SK-N-SH (cell line): Measurements from ENCODE around the gene CNTLN. TPM values are rescaled to one million over a fixed set of nuclear protein-coding genes. Genes with fewer than 3 reads are reported as not detected.

Experiments
- CTCF ChIA-PET: fragments of 300-600, 350-600 bp; formaldehyde crosslinking; extraction: SDS; loops from one replicate; lab custom pipeline; 2021; lab: Yijun Ruan, JAX
- POLR2A ChIA-PET: fragments of 350-600 bp; sonication (Branson Sonifier 250); formaldehyde crosslinking; extraction: SDS; loops from one replicate; lab custom pipeline; 2020; ENCODE audit warnings: antibody characterized with exemption, inconsistent platforms; lab: Yijun Ruan, JAX
- DNase-seq: peaks from one replicate; pipeline ENCODE4 v3.0.0; 2012
- H2AFZ ChIP-seq: fragments of 200-600 bp; sonication (generic); 2 replicates; pipeline ENCODE4 v1.8.1; 2016; ENCODE audit warnings: antibody characterized with exemption, mild to moderate bottlenecking, low read depth
- H3F3A ChIP-seq: fragments of 200-600 bp; sonication (generic); replicated peaks from 2 replicates; pipeline ENCODE3; 2016; ENCODE audit warnings: antibody characterized with exemption, mild to moderate bottlenecking; ENCODE audit not compliant: insufficient read depth
- H3K27ac ChIP-seq, 2 experiments: fragments of 200-500 bp in 1 of 2; fragments of 200-600 bp in 1 of 2; sonication (Bioruptor generic) in 1 of 2; sonication (generic), shearing (Covaris generic) in 1 of 2; 2 replicates each; pipeline versions ENCODE4 v1.5.1 to v1.6.1; 2014 to 2016; ENCODE audit warnings: low read depth in 2 of 2, inconsistent platforms in 1 of 2, low read length in 1 of 2, mild to moderate bottlenecking in 1 of 2, mixed read lengths in 1 of 2
- H3K27me3 ChIP-seq: fragments of 200-600 bp; sonication (generic), shearing (Covaris generic); 2 replicates; pipeline ENCODE4 v1.6.1; 2016; ENCODE audit warnings: mixed run types; ENCODE audit not compliant: insufficient read depth
- H3K36me3 ChIP-seq, 2 experiments: fragments of 200-500 bp in 1 of 2; fragments of 200-600 bp in 1 of 2; sonication (Bioruptor generic) in 1 of 2; sonication (generic) in 1 of 2; replicated peaks in 1 of 2; 2 replicates each; pipeline versions ENCODE3 to v1.5.1; 2014 to 2016; ENCODE audit warnings: low read length in 1 of 2, mild to moderate bottlenecking in 1 of 2; ENCODE audit not compliant: insufficient read depth in 2 of 2, control insufficient read depth in 1 of 2
- H3K4me1 ChIP-seq, 2 experiments: fragments of 200-500 bp in 1 of 2; fragments of 200-600 bp in 1 of 2; sonication (Bioruptor generic) in 1 of 2; sonication (generic), shearing (Covaris generic) in 1 of 2; 2 replicates each; pipeline versions ENCODE4 v1.5.1 to v1.6.1; 2014 to 2016; ENCODE audit warnings: low read depth in 1 of 2, low read length in 1 of 2, mixed run types in 1 of 2; ENCODE audit not compliant: insufficient read depth in 2 of 2, control insufficient read depth in 1 of 2
- H3K4me2 ChIP-seq: fragments of 200-600 bp; sonication (generic), shearing (Covaris generic); 2 replicates; pipeline ENCODE4 v1.6.1; 2017; ENCODE audit warnings: mixed run types
- H3K4me3 ChIP-seq, 2 experiments: fragments of 200-500 bp in 1 of 2; fragments of 200-600 bp in 1 of 2; sonication (Bioruptor generic) in 1 of 2; sonication (generic), shearing (Covaris generic) in 1 of 2; 2 replicates each; pipeline versions ENCODE4 v1.5.1 to v1.8.1; 2014 to 2016; ENCODE audit warnings: low read depth in 2 of 2, inconsistent platforms in 1 of 2, low read length in 1 of 2, mild to moderate bottlenecking in 1 of 2, mixed read lengths in 1 of 2, moderate library complexity in 1 of 2
- H3K79me2 ChIP-seq: fragments of 200-600 bp; sonication (generic); 2 replicates; pipeline ENCODE4 v1.8.1; 2017; ENCODE audit warnings: mild to moderate bottlenecking; ENCODE audit not compliant: insufficient read depth
- H3K9ac ChIP-seq: fragments of 200-600 bp; sonication (generic); 2 replicates; pipeline ENCODE4 v1.6.1; 2017; ENCODE audit warnings: mixed run types
- H3K9me2 ChIP-seq: fragments of 200-600 bp; sonication (generic); 2 replicates; pipeline ENCODE4 v1.6.1; 2017; ENCODE audit warnings: mixed run types
- H3K9me3 ChIP-seq: fragments of 200-600 bp; sonication (generic); 2 replicates; pipeline ENCODE4 v1.6.1; 2017; ENCODE audit warnings: mixed run types, mild to moderate bottlenecking, moderate library complexity
- H4K20me1 ChIP-seq: fragments of 200-600 bp; sonication (generic); 2 replicates; pipeline ENCODE4 v1.6.1; 2017; ENCODE audit warnings: mild to moderate bottlenecking, mixed run types; ENCODE audit not compliant: insufficient read depth
- CHD2 ChIP-seq: fragments of 150-350 bp; IDR thresholded peaks from 2 replicates; pipeline ENCODE4 v1.6.1; 2018; ENCODE audit warnings: low read length; ENCODE audit not compliant: partially characterized antibody
- EP300 ChIP-seq, 2 experiments: IDR thresholded peaks; 2 replicates each; pipeline versions ENCODE4 v1.4.0 to v1.6.1; 2012; ENCODE audit warnings: borderline replicate concordance in 1 of 2, low read depth in 1 of 2, low read length in 1 of 2
- EZH2phosphoT487 ChIP-seq: fragments of 200-600 bp; sonication (generic); IDR thresholded peaks from 2 replicates; pipeline ENCODE4 v1.6.1; 2017; ENCODE audit warnings: low read depth, mixed run types, mild to moderate bottlenecking, antibody characterized with exemption, moderate library complexity, borderline replicate concordance
- FOSL2 ChIP-seq: IDR thresholded peaks from 2 replicates; pipeline ENCODE4 v1.4.0; 2012; ENCODE audit warnings: low read depth, mild to moderate bottlenecking, moderate library complexity, borderline replicate concordance
- FOXM1 ChIP-seq: IDR thresholded peaks from 2 replicates; pipeline ENCODE4 v1.4.0; 2012; ENCODE audit warnings: low read depth, mild to moderate bottlenecking
- GABPA ChIP-seq: IDR thresholded peaks from 2 replicates; pipeline ENCODE4 v1.4.0; 2012; ENCODE audit warnings: low read depth, mild to moderate bottlenecking
- JUND ChIP-seq: IDR thresholded peaks from 2 replicates; pipeline ENCODE4 v1.4.0; 2012
- MEF2A ChIP-seq: IDR thresholded peaks from 2 replicates; pipeline ENCODE4 v1.4.0; 2012; ENCODE audit warnings: low read depth, borderline replicate concordance
- MXI1 ChIP-seq: IDR thresholded peaks from 2 replicates; pipeline ENCODE4 v1.6.1; 2012; ENCODE audit warnings: mild to moderate bottlenecking, low read depth, low read length, improper control_type of control experiment
- NFIC ChIP-seq: IDR thresholded peaks from 2 replicates; pipeline ENCODE4 v1.4.0; 2012; ENCODE audit warnings: borderline replicate concordance
- POLR2AphosphoS5 ChIP-seq: IDR thresholded peaks from 2 replicates; pipeline ENCODE4 v1.6.1; 2012; ENCODE audit warnings: low read depth, low read length
- RAD21 ChIP-seq: IDR thresholded peaks from 2 replicates; pipeline ENCODE4 v1.6.1; 2012; ENCODE audit warnings: mild to moderate bottlenecking, low read length
- SIN3A ChIP-seq: IDR thresholded peaks from 2 replicates; pipeline ENCODE4 v1.6.1; 2012; ENCODE audit warnings: low read depth, mild to moderate bottlenecking, low read length, moderate library complexity, borderline replicate concordance
- SMC3 ChIP-seq: IDR thresholded peaks from 2 replicates; pipeline ENCODE4 v1.6.1; 2012; ENCODE audit warnings: low read depth, low read length, improper control_type of control experiment
- TEAD4 ChIP-seq: IDR thresholded peaks from 2 replicates; pipeline ENCODE4 v1.4.0; 2012; ENCODE audit warnings: mild to moderate bottlenecking, borderline replicate concordance; ENCODE audit not compliant: insufficient read depth
- WGBS: methylation state at CpG from one replicate; pipeline ENCODE4 v1.1.6; 2017; ENCODE audit warnings: low lambda C conversion rate; 5-methylcytosine and 5-hydroxymethylcytosine counted together
- polyA plus RNA-seq, 3 experiments: library from polyadenylated mRNA; depleted of rRNA; stranded (reverse); fragments of >200 nt; gene quantifications; 2 replicates each; pipeline ENCODE4 v1.2.3, GENCODE V29; 2012
- TF ChIP-seq, protein P1 (sequence below): fragments of 150-350 bp; IDR thresholded peaks from 2 replicates; pipeline ENCODE4 v1.6.1; 2017; ENCODE audit warnings: antibody characterized with exemption, low read length, low read depth, borderline replicate concordance
- TF ChIP-seq, protein P2 (sequence below): IDR thresholded peaks from 2 replicates; pipeline ENCODE4 v1.6.1; 2012; ENCODE audit warnings: mild to moderate bottlenecking, low read depth, low read length, moderate library complexity
- TF ChIP-seq, protein P3 (sequence below): fragments of 150-350 bp; IDR thresholded peaks from 2 replicates; pipeline ENCODE4 v1.6.1; 2016; ENCODE audit warnings: mild to moderate bottlenecking, low read depth, low read length
- TF ChIP-seq, protein P4 (sequence below): IDR thresholded peaks from 2 replicates; pipeline ENCODE4 v1.4.0; 2012; ENCODE audit warnings: low read depth

CNTLN gene
- polyA plus RNA-seq, 1 of the 3 experiments (the other 2 are of a cell fraction) = 2.5 TPM

GRCh38 chr9:17477816-17478215, 343.0 kb downstream of the CNTLN start:
- TF ChIP-seq SIN3A = no peak
- TF ChIP-seq EZH2phosphoT487 = no peak
- no peak for TF ChIP-seq CHD2
- no peak for TF ChIP-seq NFIC
- CTCF ChIA-PET = no interaction called here
- H3K4me1 ChIP-seq = no peaks in the 10 kb centered on the region
- no peaks in the 10 kb centered on the region for H3K9me2 ChIP-seq
- H3K9me3 ChIP-seq = no peaks in the 10 kb centered on the region
- H3K36me3 ChIP-seq = no peaks in the 10 kb centered on the region
- H3K27me3 ChIP-seq = no peaks in the 10 kb centered on the region
- H3F3A ChIP-seq = no peaks in the 10 kb centered on the region
- POLR2A ChIA-PET = no interaction called here
- no peak overlapping the region for H3K9ac ChIP-seq
- H3K4me3 ChIP-seq = no peak overlapping the region
- no peak overlapping the region for H3K4me2 ChIP-seq
- H3K79me2 ChIP-seq = no peaks in the 10 kb centered on the region
- no peak overlapping the region for H3K27ac ChIP-seq
- no peak for DNase-seq
- H2AFZ ChIP-seq = no peak overlapping the region
- no peaks in the 10 kb centered on the region for H4K20me1 ChIP-seq

GRCh38 chr9:17480966-17481365, 346.1 kb downstream of the CNTLN start:
- ChIA-PET CTCF (interaction anchor here (2.0 kb wide), 1 partner anchor 10 kb away, joined by 5 read pairs; no protein-coding TSS in a partner anchor), POLR2A (no interaction called here)

DNA sequence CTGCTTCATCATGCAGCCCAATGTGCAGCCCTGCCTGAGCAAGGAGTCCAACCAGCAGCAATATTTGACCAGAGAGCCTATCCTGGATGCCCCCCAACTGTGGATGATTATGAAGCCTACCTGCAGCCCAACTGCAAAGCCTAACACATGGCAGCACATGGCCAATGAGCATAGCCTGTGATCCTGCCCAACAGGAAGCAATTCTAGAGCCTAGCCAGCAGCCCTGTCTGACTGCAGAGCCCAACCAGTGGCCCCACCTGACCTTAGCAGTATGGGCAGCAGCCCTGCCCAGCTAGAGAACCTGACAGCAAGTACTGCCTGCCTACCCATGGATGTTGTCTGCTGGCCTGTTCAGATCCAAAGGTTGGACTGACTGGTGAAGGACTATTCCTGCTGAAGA, 346.7 kb downstream of the CNTLN start:
- Histone ChIP-seq H3K4me2 (no peak overlapping the region), H4K20me1 (no peaks in the 10 kb centered on the region), H3F3A (no peaks in the 10 kb centered on the region), H3K9me3 (no peaks in the 10 kb centered on the region), H3K9ac (no peak overlapping the region), H3K9me2 (no peaks in the 10 kb centered on the region), H3K27me3 (no peaks in the 10 kb centered on the region), H3K4me1 (no peaks in the 10 kb centered on the region), H3K79me2 (no peaks in the 10 kb centered on the region), H3K36me3 (peaks cover 0 to 6% of the 10 kb centered on the region in 2 experiments), H3K27ac (no peak overlapping the region), H2AFZ (no peak overlapping the region), H3K4me3 (no peak overlapping the region)
- no peak for DNase-seq
- ChIA-PET POLR2A (no interaction called here), CTCF (no interaction called here)
- TF ChIP-seq MEF2A (no peak), FOSL2 (no peak), EP300 (IDR thresholded peaks at IDR 0.05; ENCODE audit: borderline replicate concordance in 1 of 2, low read depth in 1 of 2, low read length in 1 of 2) (no peak), EZH2phosphoT487 (no peak), SIN3A (no peak), MXI1 (no peak), POLR2AphosphoS5 (no peak), RAD21 (no peak), SMC3 (no peak), NFIC (no peak)
- TF ChIP-seq, protein P1, sequence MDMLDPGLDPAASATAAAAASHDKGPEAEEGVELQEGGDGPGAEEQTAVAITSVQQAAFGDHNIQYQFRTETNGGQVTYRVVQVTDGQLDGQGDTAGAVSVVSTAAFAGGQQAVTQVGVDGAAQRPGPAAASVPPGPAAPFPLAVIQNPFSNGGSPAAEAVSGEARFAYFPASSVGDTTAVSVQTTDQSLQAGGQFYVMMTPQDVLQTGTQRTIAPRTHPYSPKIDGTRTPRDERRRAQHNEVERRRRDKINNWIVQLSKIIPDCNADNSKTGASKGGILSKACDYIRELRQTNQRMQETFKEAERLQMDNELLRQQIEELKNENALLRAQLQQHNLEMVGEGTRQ = no peak
- TF ChIP-seq, protein P2, sequence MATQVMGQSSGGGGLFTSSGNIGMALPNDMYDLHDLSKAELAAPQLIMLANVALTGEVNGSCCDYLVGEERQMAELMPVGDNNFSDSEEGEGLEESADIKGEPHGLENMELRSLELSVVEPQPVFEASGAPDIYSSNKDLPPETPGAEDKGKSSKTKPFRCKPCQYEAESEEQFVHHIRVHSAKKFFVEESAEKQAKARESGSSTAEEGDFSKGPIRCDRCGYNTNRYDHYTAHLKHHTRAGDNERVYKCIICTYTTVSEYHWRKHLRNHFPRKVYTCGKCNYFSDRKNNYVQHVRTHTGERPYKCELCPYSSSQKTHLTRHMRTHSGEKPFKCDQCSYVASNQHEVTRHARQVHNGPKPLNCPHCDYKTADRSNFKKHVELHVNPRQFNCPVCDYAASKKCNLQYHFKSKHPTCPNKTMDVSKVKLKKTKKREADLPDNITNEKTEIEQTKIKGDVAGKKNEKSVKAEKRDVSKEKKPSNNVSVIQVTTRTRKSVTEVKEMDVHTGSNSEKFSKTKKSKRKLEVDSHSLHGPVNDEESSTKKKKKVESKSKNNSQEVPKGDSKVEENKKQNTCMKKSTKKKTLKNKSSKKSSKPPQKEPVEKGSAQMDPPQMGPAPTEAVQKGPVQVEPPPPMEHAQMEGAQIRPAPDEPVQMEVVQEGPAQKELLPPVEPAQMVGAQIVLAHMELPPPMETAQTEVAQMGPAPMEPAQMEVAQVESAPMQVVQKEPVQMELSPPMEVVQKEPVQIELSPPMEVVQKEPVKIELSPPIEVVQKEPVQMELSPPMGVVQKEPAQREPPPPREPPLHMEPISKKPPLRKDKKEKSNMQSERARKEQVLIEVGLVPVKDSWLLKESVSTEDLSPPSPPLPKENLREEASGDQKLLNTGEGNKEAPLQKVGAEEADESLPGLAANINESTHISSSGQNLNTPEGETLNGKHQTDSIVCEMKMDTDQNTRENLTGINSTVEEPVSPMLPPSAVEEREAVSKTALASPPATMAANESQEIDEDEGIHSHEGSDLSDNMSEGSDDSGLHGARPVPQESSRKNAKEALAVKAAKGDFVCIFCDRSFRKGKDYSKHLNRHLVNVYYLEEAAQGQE = no peak
- TF ChIP-seq, protein P3, sequence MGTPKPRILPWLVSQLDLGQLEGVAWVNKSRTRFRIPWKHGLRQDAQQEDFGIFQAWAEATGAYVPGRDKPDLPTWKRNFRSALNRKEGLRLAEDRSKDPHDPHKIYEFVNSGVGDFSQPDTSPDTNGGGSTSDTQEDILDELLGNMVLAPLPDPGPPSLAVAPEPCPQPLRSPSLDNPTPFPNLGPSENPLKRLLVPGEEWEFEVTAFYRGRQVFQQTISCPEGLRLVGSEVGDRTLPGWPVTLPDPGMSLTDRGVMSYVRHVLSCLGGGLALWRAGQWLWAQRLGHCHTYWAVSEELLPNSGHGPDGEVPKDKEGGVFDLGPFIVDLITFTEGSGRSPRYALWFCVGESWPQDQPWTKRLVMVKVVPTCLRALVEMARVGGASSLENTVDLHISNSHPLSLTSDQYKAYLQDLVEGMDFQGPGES = no peak

More at GRCh38 chr9:17480966-17481365, 346.1 kb downstream of the CNTLN start:
- Histone ChIP-seq H3K9me2 (no peaks in the 10 kb centered on the region), H3K27me3 (no peaks in the 10 kb centered on the region), H3F3A (no peaks in the 10 kb centered on the region), H3K9ac (no peak overlapping the region), H3K27ac (no peak overlapping the region), H3K4me3 (no peak overlapping the region), H3K4me1 (no peaks in the 10 kb centered on the region), H3K9me3 (no peaks in the 10 kb centered on the region), H3K79me2 (no peaks in the 10 kb centered on the region), H3K4me2 (no peak overlapping the region), H2AFZ (no peak overlapping the region), H4K20me1 (no peaks in the 10 kb centered on the region), H3K36me3 (peaks cover 0 to 6% of the 10 kb centered on the region in 2 experiments)
- WGBS = 100% methylated on average over 3 of the region's 4 CpGs
- no peak for DNase-seq
- TF ChIP-seq GABPA (no peak), FOXM1 (no peak), JUND (no peak), MEF2A (no peak), TEAD4 (no peak)
- TF ChIP-seq, protein P4, sequence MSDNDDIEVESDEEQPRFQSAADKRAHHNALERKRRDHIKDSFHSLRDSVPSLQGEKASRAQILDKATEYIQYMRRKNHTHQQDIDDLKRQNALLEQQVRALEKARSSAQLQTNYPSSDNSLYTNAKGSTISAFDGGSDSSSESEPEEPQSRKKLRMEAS = no peak
